ENCODE results near the gene BTRC.

The BTRC gene

DNA sequence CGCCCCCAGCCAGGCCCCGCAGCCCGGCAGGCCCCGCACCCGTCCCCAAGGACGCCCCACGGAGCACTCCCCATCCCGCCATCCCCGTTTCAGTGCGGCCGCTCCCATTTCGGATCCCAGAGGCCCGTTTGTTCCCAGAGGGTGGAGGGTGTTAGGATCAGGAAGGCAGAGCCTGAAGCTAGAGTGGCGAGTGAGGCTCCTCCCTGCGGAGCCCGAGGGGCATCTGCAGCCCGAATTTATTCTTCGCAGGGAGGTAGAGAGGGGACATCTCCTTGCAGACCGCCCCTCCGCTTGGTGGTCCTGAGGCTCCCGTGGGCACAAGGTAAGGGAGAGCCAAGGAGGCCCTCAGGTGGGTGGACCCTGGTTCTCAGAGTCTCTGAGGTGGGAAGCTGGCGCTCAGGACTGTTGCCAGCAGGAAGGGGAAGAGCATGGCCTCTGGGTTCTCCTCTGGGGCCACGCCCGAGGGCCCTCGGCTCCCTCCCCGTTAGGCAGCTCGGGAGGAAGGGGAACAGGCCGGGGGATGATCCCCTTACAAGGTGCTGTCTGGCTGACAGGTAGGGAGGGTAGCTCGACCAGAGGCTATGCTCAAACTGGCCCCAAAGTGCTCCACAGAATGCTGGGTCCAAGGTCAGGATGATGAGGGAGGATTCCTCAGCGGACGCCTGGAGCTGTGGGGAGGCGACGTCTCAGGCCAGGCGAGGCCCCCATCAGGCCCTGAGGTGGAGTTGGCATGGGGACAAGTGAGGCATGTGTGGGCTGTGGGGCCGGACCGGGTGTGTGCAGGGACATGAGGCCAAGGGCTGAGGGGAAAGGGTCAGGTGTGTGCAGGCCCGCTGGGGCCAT lies 216.7 kb downstream of the BTRC start:
- Histone ChIP-seq H3K27me3 (ENCODE audit: control insufficient read depth in 2 of 2, insufficient read depth in 2 of 2, low read length in 2 of 2) (peaks cover 29 to 36% of the 10 kb centered on the region in 2 donors), H3K27ac (ENCODE audit: low read depth in 2 of 2, low read length in 2 of 2) (no peak overlapping the region), H3K36me3 (ENCODE audit: control insufficient read depth in 2 of 2, insufficient read depth in 2 of 2, low read length in 2 of 2) (no peaks in the 10 kb centered on the region), H3K4me3 (ENCODE audit: low read length in 2 of 2) (peak overlapping the region; percentile 39 to 59), H3K4me1 (ENCODE audit: control insufficient read depth in 2 of 2, insufficient read depth in 2 of 2, low read length in 2 of 2) (peaks cover 9 to 10% of the 10 kb centered on the region in 2 donors), H3K9ac (ENCODE audit: low read depth in 1 of 2, low read length in 2 of 2) (peak overlapping the region; percentile 34 to 50), H3K9me3 (ENCODE audit: control insufficient read depth in 2 of 2, low read length in 2 of 2) (peaks cover 0 to 4% of the 10 kb centered on the region in 2 donors)

- H3K36me3 ChIP-seq (ENCODE audit: control insufficient read depth in 2 of 2, insufficient read depth in 2 of 2, low read length in 2 of 2), result no peaks in the 10 kb centered on the region
- H3K27me3 ChIP-seq (ENCODE audit: control insufficient read depth in 2 of 2, insufficient read depth in 2 of 2, low read length in 2 of 2), result peaks cover 24 to 29% of the 10 kb centered on the region in 2 donors
- no peak overlapping the region for H3K27ac ChIP-seq (ENCODE audit: low read depth in 2 of 2, low read length in 2 of 2)
- H3K9ac ChIP-seq (ENCODE audit: low read depth in 1 of 2, low read length in 2 of 2), result no peak overlapping the region
- H3K9me3 ChIP-seq (ENCODE audit: control insufficient read depth in 2 of 2, low read length in 2 of 2), result peaks cover 0 to 4% of the 10 kb centered on the region in 2 donors
- H3K4me1 ChIP-seq (ENCODE audit: control insufficient read depth in 2 of 2, insufficient read depth in 2 of 2, low read length in 2 of 2), result peaks cover 9 to 10% of the 10 kb centered on the region in 2 donors
- no peak overlapping the region for H3K4me3 ChIP-seq (ENCODE audit: low read length in 2 of 2)
Observed at GRCh38 chr10:101571271-101571925, 217.4 kb downstream of the BTRC start.

DNA sequence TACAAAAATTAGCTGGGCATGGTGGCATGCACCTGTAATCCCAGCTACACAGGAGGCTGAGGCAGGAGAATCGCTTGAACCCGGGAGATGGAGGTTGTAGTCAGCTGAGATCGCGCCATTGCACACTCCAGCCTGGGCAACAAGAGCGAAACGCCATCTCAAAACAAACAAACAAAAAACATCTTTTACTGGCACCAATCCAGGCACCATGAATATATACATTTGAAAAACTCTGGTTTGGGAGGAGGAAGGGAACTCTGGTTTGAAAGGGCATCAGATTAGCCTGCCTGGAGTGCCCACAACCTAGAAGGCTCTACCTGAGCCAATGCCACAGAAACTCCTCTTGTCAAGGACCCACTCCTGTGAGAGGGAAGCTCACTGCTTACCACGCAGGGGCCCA lies 218.2 kb downstream of the BTRC start:
- H3K27me3 ChIP-seq (ENCODE audit: control insufficient read depth in 2 of 2, insufficient read depth in 2 of 2, low read length in 2 of 2), result peaks cover 21 to 24% of the 10 kb centered on the region in 2 donors

GRCh38 chr10:101572785-101573184 lies 218.8 kb downstream of the BTRC start:
- no peak overlapping the region for H3K27ac ChIP-seq (ENCODE audit: low read depth in 2 of 2, low read length in 2 of 2)

More for the DNA sequence above, 218.2 kb downstream of the BTRC start:
- H3K4me1 ChIP-seq (ENCODE audit: control insufficient read depth in 2 of 2, insufficient read depth in 2 of 2, low read length in 2 of 2), result peaks cover 9 to 10% of the 10 kb centered on the region in 2 donors
- H3K36me3 ChIP-seq (ENCODE audit: control insufficient read depth in 2 of 2, insufficient read depth in 2 of 2, low read length in 2 of 2), result no peaks in the 10 kb centered on the region
- peaks cover 0 to 4% of the 10 kb centered on the region in 2 donors for H3K9me3 ChIP-seq (ENCODE audit: control insufficient read depth in 2 of 2, low read length in 2 of 2)
- H3K9ac ChIP-seq (ENCODE audit: low read depth in 1 of 2, low read length in 2 of 2), result no peak overlapping the region
- H3K4me3 ChIP-seq (ENCODE audit: low read length in 2 of 2), result no peak overlapping the region
- H3K27ac ChIP-seq (ENCODE audit: low read depth in 2 of 2, low read length in 2 of 2), result no peak overlapping the region

GRCh38 chr10:101573885-101574753 lies 220.2 kb downstream of the BTRC start:
- Histone ChIP-seq H3K4me3 (ENCODE audit: low read length in 2 of 2) (no peak overlapping the region), H3K9ac (ENCODE audit: low read depth in 1 of 2, low read length in 2 of 2) (no peak overlapping the region), H3K27me3 (ENCODE audit: control insufficient read depth in 2 of 2, insufficient read depth in 2 of 2, low read length in 2 of 2) (peaks cover 6 to 9% of the 10 kb centered on the region in 2 donors), H3K27ac (ENCODE audit: low read depth in 2 of 2, low read length in 2 of 2) (no peak overlapping the region), H3K4me1 (ENCODE audit: control insufficient read depth in 2 of 2, insufficient read depth in 2 of 2, low read length in 2 of 2) (peaks cover 9 to 10% of the 10 kb centered on the region in 2 donors), H3K9me3 (ENCODE audit: control insufficient read depth in 2 of 2, low read length in 2 of 2) (peaks cover 0 to 4% of the 10 kb centered on the region in 2 donors), H3K36me3 (ENCODE audit: control insufficient read depth in 2 of 2, insufficient read depth in 2 of 2, low read length in 2 of 2) (peaks cover 2 to 6% of the 10 kb centered on the region in 2 donors)

More at GRCh38 chr10:101572785-101573184, 218.8 kb downstream of the BTRC start:
- H3K4me1 ChIP-seq (ENCODE audit: control insufficient read depth in 2 of 2, insufficient read depth in 2 of 2, low read length in 2 of 2), result peaks cover 9 to 10% of the 10 kb centered on the region in 2 donors
- no peaks in the 10 kb centered on the region for H3K36me3 ChIP-seq (ENCODE audit: control insufficient read depth in 2 of 2, insufficient read depth in 2 of 2, low read length in 2 of 2)
- peaks cover 0 to 4% of the 10 kb centered on the region in 2 donors for H3K9me3 ChIP-seq (ENCODE audit: control insufficient read depth in 2 of 2, low read length in 2 of 2)
- no peak overlapping the region for H3K4me3 ChIP-seq (ENCODE audit: low read length in 2 of 2)
- H3K9ac ChIP-seq (ENCODE audit: low read depth in 1 of 2, low read length in 2 of 2), result no peak overlapping the region
- peaks cover 15 to 17% of the 10 kb centered on the region in 2 donors for H3K27me3 ChIP-seq (ENCODE audit: control insufficient read depth in 2 of 2, insufficient read depth in 2 of 2, low read length in 2 of 2)

GRCh38 chr10:101575091-101575490 lies 221.1 kb downstream of the BTRC start:
- H3K9ac ChIP-seq (ENCODE audit: low read depth in 1 of 2, low read length in 2 of 2), result no peak overlapping the region
- no peak overlapping the region for H3K4me3 ChIP-seq (ENCODE audit: low read length in 2 of 2)
- peaks cover 3 to 6% of the 10 kb centered on the region in 2 donors for H3K4me1 ChIP-seq (ENCODE audit: control insufficient read depth in 2 of 2, insufficient read depth in 2 of 2, low read length in 2 of 2)
- no peaks in the 10 kb centered on the region for H3K27me3 ChIP-seq (ENCODE audit: control insufficient read depth in 2 of 2, insufficient read depth in 2 of 2, low read length in 2 of 2)
- H3K9me3 ChIP-seq (ENCODE audit: control insufficient read depth in 2 of 2, low read length in 2 of 2), result peaks cover 0 to 4% of the 10 kb centered on the region in 2 donors
- H3K27ac ChIP-seq (ENCODE audit: low read depth in 2 of 2, low read length in 2 of 2), result no peak overlapping the region
- peaks cover 10% of the 10 kb centered on the region in 2 donors for H3K36me3 ChIP-seq (ENCODE audit: control insufficient read depth in 2 of 2, insufficient read depth in 2 of 2, low read length in 2 of 2)

- no peak overlapping the region for H3K9ac ChIP-seq (ENCODE audit: low read depth in 1 of 2, low read length in 2 of 2)
- no peaks in the 10 kb centered on the region for H3K27me3 ChIP-seq (ENCODE audit: control insufficient read depth in 2 of 2, insufficient read depth in 2 of 2, low read length in 2 of 2)
- no peak overlapping the region for H3K27ac ChIP-seq (ENCODE audit: low read depth in 2 of 2, low read length in 2 of 2)
- H3K4me3 ChIP-seq (ENCODE audit: low read length in 2 of 2), result no peak overlapping the region
- H3K4me1 ChIP-seq (ENCODE audit: control insufficient read depth in 2 of 2, insufficient read depth in 2 of 2, low read length in 2 of 2), result peaks cover 0 to under 1% of the 10 kb centered on the region in 2 donors
- H3K9me3 ChIP-seq (ENCODE audit: control insufficient read depth in 2 of 2, low read length in 2 of 2), result peaks cover 0 to 4% of the 10 kb centered on the region in 2 donors
- H3K36me3 ChIP-seq (ENCODE audit: control insufficient read depth in 2 of 2, insufficient read depth in 2 of 2, low read length in 2 of 2), result peaks cover 10 to 16% of the 10 kb centered on the region in 2 donors
Observed at GRCh38 chr10:101575580-101576210, 221.7 kb downstream of the BTRC start.

DNA sequence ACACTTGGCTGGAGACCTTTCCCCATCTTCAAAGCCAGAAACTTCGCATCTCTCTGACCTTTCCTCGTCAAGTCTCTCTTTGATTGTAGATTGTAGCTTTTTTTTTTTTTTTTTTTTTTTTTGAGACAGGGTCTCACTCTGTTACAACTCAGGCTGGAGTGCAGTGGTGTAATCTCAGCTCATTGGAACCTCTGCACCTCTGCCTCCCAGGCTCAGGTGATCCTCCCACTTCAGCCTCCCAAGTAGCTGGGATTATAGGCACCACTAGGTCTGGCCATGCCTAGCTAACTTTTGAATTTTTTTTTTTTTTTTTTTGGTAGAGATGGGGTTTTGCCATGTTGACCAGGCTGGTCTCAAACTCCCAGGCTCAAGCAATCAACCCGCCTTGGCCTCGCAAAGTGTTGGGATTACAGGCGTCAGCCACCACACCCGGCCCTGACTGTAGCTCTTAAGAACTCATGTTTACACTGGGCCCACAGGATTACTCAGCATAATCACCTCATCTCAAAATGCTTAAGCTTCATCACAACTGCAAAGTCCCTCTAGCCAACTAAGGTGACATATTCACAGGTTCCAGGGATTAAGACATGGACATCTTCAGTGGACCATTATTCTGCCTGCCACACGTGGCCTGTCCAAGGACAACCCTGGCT lies 222.4 kb downstream of the BTRC start:
- H3K27ac ChIP-seq (ENCODE audit: low read depth in 2 of 2, low read length in 2 of 2), result no peak overlapping the region
- H3K4me3 ChIP-seq (ENCODE audit: low read length in 2 of 2), result no peak overlapping the region
- H3K27me3 ChIP-seq (ENCODE audit: control insufficient read depth in 2 of 2, insufficient read depth in 2 of 2, low read length in 2 of 2), result no peaks in the 10 kb centered on the region
- H3K36me3 ChIP-seq (ENCODE audit: control insufficient read depth in 2 of 2, insufficient read depth in 2 of 2, low read length in 2 of 2), result peaks cover 12 to 21% of the 10 kb centered on the region in 2 donors
- no peak overlapping the region for H3K9ac ChIP-seq (ENCODE audit: low read depth in 1 of 2, low read length in 2 of 2)
- H3K4me1 ChIP-seq (ENCODE audit: control insufficient read depth in 2 of 2, insufficient read depth in 2 of 2, low read length in 2 of 2), result no peaks in the 10 kb centered on the region
- H3K9me3 ChIP-seq (ENCODE audit: control insufficient read depth in 2 of 2, low read length in 2 of 2), result peaks cover 0 to 4% of the 10 kb centered on the region in 2 donors

All from mucosa of rectum (tissue), 2 donors.